SH-SY5Y (cell line): ENCODE data around the gene MAP4K2.

ENCODE experiments used
- GATA2 ChIP-seq: IDR thresholded peaks from 2 replicates; pipeline ENCODE4 v1.6.1; 2011; ENCODE audit warnings: mild to moderate bottlenecking, low read depth, low read length
- GATA3 ChIP-seq: IDR thresholded peaks from 2 replicates; pipeline ENCODE4 v1.6.1; 2011; ENCODE audit warnings: low read depth, mild to moderate bottlenecking, low read length, moderate library complexity

The MAP4K2 gene

GRCh38 chr11:64803158-64803845 lies at the start of gene MAP4K2:
Gene MAP4K2, minus strand, starts transcription at chr11:64803214. Its CDS starts 65 bp downstream, at chr11:64803149.
- TF ChIP-seq GATA3 (no peak), GATA2 (no peak)

- no peak for TF ChIP-seq GATA2
- no peak for TF ChIP-seq GATA3
Measured at GRCh38 chr11:64851831-64852351, 48.9 kb upstream of the MAP4K2 start.

- TF ChIP-seq GATA3 = no peak
- TF ChIP-seq GATA2 = no peak
Measured at GRCh38 chr11:64850979-64851567, 48.1 kb upstream of the MAP4K2 start.

GRCh38 chr11:64849598-64850356 lies 46.8 kb upstream of the MAP4K2 start:
- TF ChIP-seq GATA3 = no peak
- no peak for TF ChIP-seq GATA2

GRCh38 chr11:64848826-64849597 lies 46.0 kb upstream of the MAP4K2 start:
- TF ChIP-seq GATA2 (no peak), GATA3 (no peak)

- TF ChIP-seq GATA2 (no peak), GATA3 (no peak)
Measured at GRCh38 chr11:64848214-64848825, 45.3 kb upstream of the MAP4K2 start.

GRCh38 chr11:64846998-64847666 lies 44.1 kb upstream of the MAP4K2 start:
- no peak for TF ChIP-seq GATA3

- TF ChIP-seq GATA2 (no peak), GATA3 (no peak)
Measured at GRCh38 chr11:64845129-64845775, 42.2 kb upstream of the MAP4K2 start.

GRCh38 chr11:64844330-64845128 lies 41.5 kb upstream of the MAP4K2 start, which contains the start of gene CDC42BPG:
Gene CDC42BPG, minus strand, starts transcription at chr11:64844653. Its CDS starts 84 bp downstream, at chr11:64844569.
- no peak for TF ChIP-seq GATA2
- TF ChIP-seq GATA3 = no peak

GRCh38 chr11:64843686-64844329 lies 40.8 kb upstream of the MAP4K2 start:
- no peak for TF ChIP-seq GATA2
- TF ChIP-seq GATA3 = no peak
